GM12892 (cell line): Measurements from ENCODE around the gene EMP2.

Experiments
- POLR2A ChIP-seq: IDR thresholded peaks from 2 replicates; pipeline ENCODE4 v1.6.1; 2011; ENCODE audit warnings: low read depth, low read length, control low read depth
- TAF1 ChIP-seq: IDR thresholded peaks from 2 replicates; pipeline ENCODE4 v1.6.1; 2011; ENCODE audit warnings: low read depth, mild to moderate bottlenecking, control low read depth, low read length, borderline replicate concordance

GRCh38 chr16:10493276-10493675 lies 87.1 kb downstream of the EMP2 start:
- TF ChIP-seq TAF1 (no peak), POLR2A (no peak)
